ENCODE results near the gene PPP4C.
"Not testable (repeated sequence)": the region's sequence is repeated elsewhere in the genome, so short reads cannot be mapped to it uniquely, and the experiment has no call there.

Gene PPP4C

GRCh38 chr16:30040690-30041089 lies 35.1 kb upstream of the PPP4C start:
- not testable (repeated sequence) for H3K4me3 ChIP-seq (ENCODE audit: low read length); H3K27me3 ChIP-seq (ENCODE audit: control insufficient read depth, insufficient read depth, low read length); H3K36me3 ChIP-seq (ENCODE audit: control insufficient read depth, low read depth, low read length); H3K9ac ChIP-seq (ENCODE audit: low read length); H3K4me1 ChIP-seq (ENCODE audit: control insufficient read depth, low read depth, low read length); H3K27ac ChIP-seq (ENCODE audit: low read length); H3K9me3 ChIP-seq (ENCODE audit: control insufficient read depth, low read depth, low read length)

DNA sequence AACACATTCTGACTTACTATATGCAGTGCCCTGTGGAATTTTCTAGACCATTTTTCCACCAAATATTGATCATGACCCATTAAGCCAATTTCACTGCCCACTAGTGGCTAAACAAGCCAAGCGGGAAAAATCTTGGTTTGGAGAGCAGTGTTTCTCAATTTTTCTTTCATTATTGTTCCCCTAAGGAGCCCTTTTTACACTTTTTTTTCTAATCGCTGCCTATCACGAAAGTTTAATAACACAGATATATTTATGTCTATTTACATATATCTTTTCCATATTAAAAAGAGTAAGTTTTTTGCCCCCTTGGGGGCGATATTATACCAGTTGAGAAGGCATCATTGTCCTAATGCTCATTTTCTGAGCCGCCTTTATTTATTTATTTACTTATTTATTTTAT lies 34.0 kb upstream of the PPP4C start:
- H3K27me3 ChIP-seq (ENCODE audit: control insufficient read depth, insufficient read depth, low read length): no peaks in the 10 kb centered on the region
- H3K36me3 ChIP-seq (ENCODE audit: control insufficient read depth, low read depth, low read length): no peaks in the 10 kb centered on the region
- H3K27ac ChIP-seq (ENCODE audit: low read length): no peak overlapping the region
- H3K9me3 ChIP-seq (ENCODE audit: control insufficient read depth, low read depth, low read length): no peaks in the 10 kb centered on the region
- H3K4me1 ChIP-seq (ENCODE audit: control insufficient read depth, low read depth, low read length): no peaks in the 10 kb centered on the region
- H3K4me3 ChIP-seq (ENCODE audit: low read length): no peak overlapping the region
- no peak overlapping the region for H3K9ac ChIP-seq (ENCODE audit: low read length)

GRCh38 chr16:30046178-30046577 lies 29.6 kb upstream of the PPP4C start:
- H3K4me3 ChIP-seq (ENCODE audit: low read length): no peak overlapping the region
- no peak overlapping the region for H3K9ac ChIP-seq (ENCODE audit: low read length)
- H3K9me3 ChIP-seq (ENCODE audit: control insufficient read depth, low read depth, low read length): no peaks in the 10 kb centered on the region
- no peaks in the 10 kb centered on the region for H3K36me3 ChIP-seq (ENCODE audit: control insufficient read depth, low read depth, low read length)
- no peaks in the 10 kb centered on the region for H3K4me1 ChIP-seq (ENCODE audit: control insufficient read depth, low read depth, low read length)
- H3K27me3 ChIP-seq (ENCODE audit: control insufficient read depth, insufficient read depth, low read length): no peaks in the 10 kb centered on the region
- H3K27ac ChIP-seq (ENCODE audit: low read length): no peak overlapping the region

- no peak overlapping the region for H3K4me3 ChIP-seq (ENCODE audit: low read length)
- no peak overlapping the region for H3K9ac ChIP-seq (ENCODE audit: low read length)
- no peaks in the 10 kb centered on the region for H3K36me3 ChIP-seq (ENCODE audit: control insufficient read depth, low read depth, low read length)
- H3K4me1 ChIP-seq (ENCODE audit: control insufficient read depth, low read depth, low read length): no peaks in the 10 kb centered on the region
- H3K27ac ChIP-seq (ENCODE audit: low read length): no peak overlapping the region
- no peaks in the 10 kb centered on the region for H3K9me3 ChIP-seq (ENCODE audit: control insufficient read depth, low read depth, low read length)
- no peaks in the 10 kb centered on the region for H3K27me3 ChIP-seq (ENCODE audit: control insufficient read depth, insufficient read depth, low read length)
Measured at GRCh38 chr16:30046588-30046987, 29.2 kb upstream of the PPP4C start.

DNA sequence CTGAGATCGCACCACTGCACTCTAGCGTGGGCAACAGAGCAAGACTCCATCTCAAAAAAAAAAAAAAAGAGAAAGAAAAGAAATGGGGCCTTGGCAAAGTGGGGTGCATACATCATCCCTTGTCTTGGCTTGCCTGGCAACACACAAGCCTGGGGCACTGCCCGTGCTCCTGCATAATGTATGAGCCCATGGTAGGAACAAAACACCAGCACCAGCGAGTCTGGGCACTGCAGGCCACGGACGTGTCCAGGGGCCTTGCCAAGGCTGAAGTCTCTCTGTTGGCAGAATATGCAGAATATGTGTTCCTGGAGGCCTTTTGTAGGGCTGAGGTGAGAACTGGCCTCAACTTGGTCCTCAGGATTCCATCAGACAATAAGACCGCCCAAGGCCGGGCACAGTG lies 25.9 kb upstream of the PPP4C start:
- no peaks in the 10 kb centered on the region for H3K27me3 ChIP-seq (ENCODE audit: control insufficient read depth, insufficient read depth, low read length)
- no peak overlapping the region for H3K4me3 ChIP-seq (ENCODE audit: low read length)
- H3K9ac ChIP-seq (ENCODE audit: low read length): no peak overlapping the region
- H3K36me3 ChIP-seq (ENCODE audit: control insufficient read depth, low read depth, low read length): no peaks in the 10 kb centered on the region
- no peaks in the 10 kb centered on the region for H3K9me3 ChIP-seq (ENCODE audit: control insufficient read depth, low read depth, low read length)
- H3K4me1 ChIP-seq (ENCODE audit: control insufficient read depth, low read depth, low read length): peaks cover 3% of the 10 kb centered on the region
- H3K27ac ChIP-seq (ENCODE audit: low read length): no peak overlapping the region

- H3K27ac ChIP-seq (ENCODE audit: low read length): no peak overlapping the region
Measured at GRCh38 chr16:30051518-30051917, 24.3 kb upstream of the PPP4C start.

GRCh38 chr16:30052671-30053372 lies 23.0 kb upstream of the PPP4C start:
- Histone ChIP-seq H3K9ac (ENCODE audit: low read length) (peak overlapping the region; percentile 61), H3K27ac (ENCODE audit: low read length) (no peak overlapping the region), H3K9me3 (ENCODE audit: control insufficient read depth, low read depth, low read length) (no peaks in the 10 kb centered on the region), H3K4me3 (ENCODE audit: low read length) (peak overlapping the region; percentile 84), H3K27me3 (ENCODE audit: control insufficient read depth, insufficient read depth, low read length) (no peaks in the 10 kb centered on the region), H3K4me1 (ENCODE audit: control insufficient read depth, low read depth, low read length) (peaks cover 3% of the 10 kb centered on the region), H3K36me3 (ENCODE audit: control insufficient read depth, low read depth, low read length) (no peaks in the 10 kb centered on the region)

More at GRCh38 chr16:30051518-30051917, 24.3 kb upstream of the PPP4C start:
- H3K9ac ChIP-seq (ENCODE audit: low read length): no peak overlapping the region
- H3K36me3 ChIP-seq (ENCODE audit: control insufficient read depth, low read depth, low read length): no peaks in the 10 kb centered on the region
- no peaks in the 10 kb centered on the region for H3K27me3 ChIP-seq (ENCODE audit: control insufficient read depth, insufficient read depth, low read length)
- no peaks in the 10 kb centered on the region for H3K9me3 ChIP-seq (ENCODE audit: control insufficient read depth, low read depth, low read length)
- H3K4me1 ChIP-seq (ENCODE audit: control insufficient read depth, low read depth, low read length): peaks cover 3% of the 10 kb centered on the region
- H3K4me3 ChIP-seq (ENCODE audit: low read length): no peak overlapping the region

DNA sequence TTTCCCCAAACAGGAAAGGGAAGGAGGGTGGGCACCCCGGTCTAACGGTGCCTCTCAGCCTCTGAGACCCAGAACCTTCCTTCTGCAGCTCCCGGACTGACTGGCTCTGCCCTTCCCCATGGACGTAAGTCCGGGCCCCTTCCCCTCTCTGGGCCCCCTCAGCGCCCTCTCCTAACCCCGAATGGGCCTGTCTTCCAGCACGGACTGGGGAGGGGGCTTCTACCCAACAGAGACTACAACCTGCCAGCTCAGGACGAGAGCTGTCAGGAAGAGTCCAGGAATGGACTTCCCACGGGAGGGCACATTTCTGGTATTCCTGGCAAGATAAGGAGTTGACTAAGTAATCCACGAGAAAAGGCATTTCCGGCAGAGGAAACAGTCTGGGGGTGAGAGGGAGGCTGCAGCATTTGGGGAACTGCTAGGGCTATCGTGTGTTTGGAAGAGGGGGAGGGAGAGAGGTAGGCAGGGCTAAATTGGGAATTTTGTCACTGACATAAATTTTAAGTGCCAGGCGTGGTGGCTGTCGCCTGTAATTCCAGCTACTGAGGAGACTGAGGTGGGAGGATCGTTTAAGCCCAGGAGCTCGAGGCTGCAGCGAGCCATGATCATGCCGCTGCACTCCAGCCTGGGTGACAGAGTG lies 22.3 kb upstream of the PPP4C start:
- no peaks in the 10 kb centered on the region for H3K27me3 ChIP-seq (ENCODE audit: control insufficient read depth, insufficient read depth, low read length)
- peak overlapping the region; percentile 61 for H3K9ac ChIP-seq (ENCODE audit: low read length)
- no peaks in the 10 kb centered on the region for H3K9me3 ChIP-seq (ENCODE audit: control insufficient read depth, low read depth, low read length)
- H3K27ac ChIP-seq (ENCODE audit: low read length): no peak overlapping the region
- H3K4me3 ChIP-seq (ENCODE audit: low read length): peak overlapping the region; percentile 84
- H3K36me3 ChIP-seq (ENCODE audit: control insufficient read depth, low read depth, low read length): no peaks in the 10 kb centered on the region
- H3K4me1 ChIP-seq (ENCODE audit: control insufficient read depth, low read depth, low read length): peaks cover 3% of the 10 kb centered on the region

DNA sequence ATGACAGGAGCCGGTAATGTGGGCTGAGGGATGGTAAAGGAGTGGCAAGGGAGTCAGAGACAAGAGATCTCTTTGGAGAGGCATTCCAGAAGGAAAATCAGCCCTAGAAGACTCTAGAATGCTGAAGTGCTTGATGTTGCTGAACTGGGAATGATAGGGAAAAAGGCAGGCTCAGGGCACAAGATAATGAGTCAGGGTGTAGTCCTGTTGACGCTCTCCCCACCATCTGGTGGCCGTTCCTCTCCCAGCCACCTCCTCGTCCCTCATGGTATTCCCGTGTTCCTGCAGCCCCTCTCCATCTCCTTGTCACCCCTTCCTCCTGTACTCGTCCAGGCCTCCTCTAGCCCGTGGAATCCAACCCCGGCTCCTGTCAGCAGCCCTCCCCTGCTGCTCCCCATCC lies 21.3 kb upstream of the PPP4C start:
- Histone ChIP-seq H3K9ac (ENCODE audit: low read length) (no peak overlapping the region), H3K9me3 (ENCODE audit: control insufficient read depth, low read depth, low read length) (no peaks in the 10 kb centered on the region), H3K4me3 (ENCODE audit: low read length) (no peak overlapping the region), H3K4me1 (ENCODE audit: control insufficient read depth, low read depth, low read length) (peaks cover 3% of the 10 kb centered on the region), H3K27ac (ENCODE audit: low read length) (no peak overlapping the region), H3K36me3 (ENCODE audit: control insufficient read depth, low read depth, low read length) (no peaks in the 10 kb centered on the region), H3K27me3 (ENCODE audit: control insufficient read depth, insufficient read depth, low read length) (no peaks in the 10 kb centered on the region)

- no peaks in the 10 kb centered on the region for H3K36me3 ChIP-seq (ENCODE audit: control insufficient read depth, low read depth, low read length)
- no peaks in the 10 kb centered on the region for H3K27me3 ChIP-seq (ENCODE audit: control insufficient read depth, insufficient read depth, low read length)
- no peak overlapping the region for H3K9ac ChIP-seq (ENCODE audit: low read length)
- H3K4me1 ChIP-seq (ENCODE audit: control insufficient read depth, low read depth, low read length): peaks cover 3% of the 10 kb centered on the region
- H3K4me3 ChIP-seq (ENCODE audit: low read length): no peak overlapping the region
- H3K27ac ChIP-seq (ENCODE audit: low read length): no peak overlapping the region
- no peaks in the 10 kb centered on the region for H3K9me3 ChIP-seq (ENCODE audit: control insufficient read depth, low read depth, low read length)
Measured at GRCh38 chr16:30054959-30055553, 20.7 kb upstream of the PPP4C start.

GRCh38 chr16:30060346-30060745 lies 15.4 kb upstream of the PPP4C start:
- Histone ChIP-seq H3K9ac (ENCODE audit: low read length) (no peak overlapping the region), H3K4me3 (ENCODE audit: low read length) (no peak overlapping the region), H3K9me3 (ENCODE audit: control insufficient read depth, low read depth, low read length) (no peaks in the 10 kb centered on the region), H3K36me3 (ENCODE audit: control insufficient read depth, low read depth, low read length) (no peaks in the 10 kb centered on the region), H3K27ac (ENCODE audit: low read length) (no peak overlapping the region), H3K27me3 (ENCODE audit: control insufficient read depth, insufficient read depth, low read length) (no peaks in the 10 kb centered on the region), H3K4me1 (ENCODE audit: control insufficient read depth, low read depth, low read length) (peaks cover 10% of the 10 kb centered on the region)
